ENCODE results near the gene CHST14.

The CHST14 gene

GRCh38 chr15:40429068-40429710, 41.6 kb upstream of the CHST14 start:
- CTCF ChIA-PET, result interaction anchor here (0.9 to 14.7 kb wide), 5 partner anchors 11 to 144 kb away, joined by 3 to 216 read pairs (median 4); partner anchors contain the start of genes BAHD1 and CCDC9B

DNA sequence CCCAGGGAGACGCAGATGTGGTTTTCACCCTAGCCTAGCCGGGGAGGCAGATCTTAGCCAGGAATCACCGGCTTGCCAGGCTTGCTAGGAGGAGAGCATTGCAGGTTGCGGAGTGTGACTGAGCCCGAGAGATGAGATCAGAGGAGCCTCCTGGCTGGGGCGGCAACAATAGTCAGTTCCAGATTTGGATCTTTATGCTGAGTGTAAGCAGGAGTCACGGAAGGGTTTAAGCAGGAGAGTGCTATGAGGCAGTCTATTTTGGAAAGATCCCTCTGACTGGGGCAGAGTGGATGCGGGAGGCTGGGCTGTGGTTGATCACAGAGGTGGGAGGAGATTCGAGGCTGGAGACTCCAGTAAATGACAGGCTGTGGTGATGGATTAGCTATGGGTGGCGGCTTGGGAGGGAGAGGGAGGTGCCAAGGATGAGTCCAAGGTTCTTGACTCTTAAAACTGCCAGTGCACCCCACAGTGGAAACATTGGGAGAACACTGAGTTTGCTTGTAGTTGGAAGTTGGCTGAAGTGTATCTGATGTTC, 40.4 kb upstream of the CHST14 start:
- no peak overlapping the region for H3K4me3 ChIP-seq (ENCODE audit: control insufficient read depth in 1 of 7, extremely low read depth in 1 of 7, insufficient read depth in 4 of 7, low read depth in 2 of 7, low read length in 6 of 7)
- ChIA-PET POLR2A (no interaction called here), CTCF (interaction anchor here (0.9 to 14.7 kb wide), 5 partner anchors 9 to 145 kb away, joined by 3 to 216 read pairs (median 4); partner anchors contain the start of genes BAHD1 and CCDC9B)
- H3K36me3 ChIP-seq (ENCODE audit: control insufficient read depth in 4 of 4, insufficient read depth in 4 of 4, low read length in 3 of 4), result peaks cover 0 to 4% (median 2%) of the 10 kb centered on the region in 4 experiments
- H3K27me3 ChIP-seq (replicated peaks in 2 of 5; ENCODE audit: control insufficient read depth in 4 of 5, insufficient read depth in 5 of 5, low read length in 4 of 5), result peaks cover 0 to 12% (median 11%) of the 10 kb centered on the region in 5 experiments
- H3K4me1 ChIP-seq (ENCODE audit: control extremely low read depth in 1 of 4, control insufficient read depth in 4 of 4, insufficient read depth in 4 of 4, low read length in 3 of 4), result peaks cover 0 to 5% (median 2%) of the 10 kb centered on the region in 4 experiments
- H3K9me3 ChIP-seq (ENCODE audit: control extremely low read depth in 1 of 5, control insufficient read depth in 4 of 5, insufficient read depth in 2 of 5, low read depth in 1 of 5, low read length in 4 of 5), result no peaks in the 10 kb centered on the region
- peak in 2 of 3 donors; percentile 13 to 17 for DNase-seq
- H3K27ac ChIP-seq (ENCODE audit: insufficient read depth in 1 of 2, low read depth in 1 of 2, low read length in 2 of 2, poor library complexity in 1 of 2, severe bottlenecking in 2 of 2), result no peak overlapping the region
- WGBS (ENCODE audit: insufficient coverage), result 95% methylated on average over 8 of the region's 10 CpGs

More at GRCh38 chr15:40429068-40429710, 41.6 kb upstream of the CHST14 start:
- peaks cover 0 to 2% (median 0%) of the 10 kb centered on the region in 5 experiments for H3K27me3 ChIP-seq (replicated peaks in 2 of 5; ENCODE audit: control insufficient read depth in 4 of 5, insufficient read depth in 5 of 5, low read length in 4 of 5)
- POLR2A ChIA-PET, result no interaction called here
- no peak overlapping the region for H3K4me3 ChIP-seq (ENCODE audit: control insufficient read depth in 1 of 7, extremely low read depth in 1 of 7, insufficient read depth in 4 of 7, low read depth in 2 of 7, low read length in 6 of 7)
- no peak overlapping the region for H3K27ac ChIP-seq (ENCODE audit: insufficient read depth in 1 of 2, low read depth in 1 of 2, low read length in 2 of 2, poor library complexity in 1 of 2, severe bottlenecking in 2 of 2)
- H3K36me3 ChIP-seq (ENCODE audit: control insufficient read depth in 4 of 4, insufficient read depth in 4 of 4, low read length in 3 of 4), result peaks cover 0 to 6% (median 4%) of the 10 kb centered on the region in 4 experiments
- DNase-seq, result no peak
- 100% methylated on average over 6 of the region's 10 CpGs for WGBS (ENCODE audit: insufficient coverage)
- H3K4me1 ChIP-seq (ENCODE audit: control extremely low read depth in 1 of 4, control insufficient read depth in 4 of 4, insufficient read depth in 4 of 4, low read length in 3 of 4), result no peaks in the 10 kb centered on the region
- H3K9me3 ChIP-seq (ENCODE audit: control extremely low read depth in 1 of 5, control insufficient read depth in 4 of 5, insufficient read depth in 2 of 5, low read depth in 1 of 5, low read length in 4 of 5), result no peaks in the 10 kb centered on the region

GRCh38 chr15:40435023-40435709, 35.6 kb upstream of the CHST14 start:
- H3K4me1 ChIP-seq (ENCODE audit: control extremely low read depth in 1 of 4, control insufficient read depth in 4 of 4, insufficient read depth in 4 of 4, low read length in 3 of 4), result peaks cover 0 to 35% (median 32%) of the 10 kb centered on the region in 4 experiments
- WGBS (ENCODE audit: insufficient coverage), result 44% methylated on average over 16 of the region's 20 CpGs

GRCh38 chr15:40435710-40436089, 35.1 kb upstream of the CHST14 start:
- WGBS (ENCODE audit: insufficient coverage), result 7% methylated on average over 15 of the region's 15 CpGs

More at GRCh38 chr15:40435023-40435709, 35.6 kb upstream of the CHST14 start:
- no peak for DNase-seq
- Histone ChIP-seq H3K9me3 (ENCODE audit: control extremely low read depth in 1 of 5, control insufficient read depth in 4 of 5, insufficient read depth in 2 of 5, low read depth in 1 of 5, low read length in 4 of 5) (no peaks in the 10 kb centered on the region), H3K27me3 (replicated peaks in 2 of 5; ENCODE audit: control insufficient read depth in 4 of 5, insufficient read depth in 5 of 5, low read length in 4 of 5) (peaks cover 0 to 60% (median 33%) of the 10 kb centered on the region in 5 experiments), H3K4me3 (ENCODE audit: control insufficient read depth in 1 of 7, extremely low read depth in 1 of 7, insufficient read depth in 4 of 7, low read depth in 2 of 7, low read length in 6 of 7) (peak overlapping the region in 3 of 7 experiments; percentile 64 to 73 (median 69)), H3K36me3 (ENCODE audit: control insufficient read depth in 4 of 4, insufficient read depth in 4 of 4, low read length in 3 of 4) (peaks cover 0 to 2% (median 0%) of the 10 kb centered on the region in 4 experiments), H3K27ac (ENCODE audit: insufficient read depth in 1 of 2, low read depth in 1 of 2, low read length in 2 of 2, poor library complexity in 1 of 2, severe bottlenecking in 2 of 2) (no peak overlapping the region)
- ChIA-PET POLR2A (no interaction called here), CTCF (interaction anchor here (1.0 to 2.0 kb wide), 2 partner anchors 12 to 24 kb away, joined by 3 to 11 read pairs; no protein-coding TSS in a partner anchor)

GRCh38 chr15:40436116-40436891, 34.5 kb upstream of the CHST14 start:
- CTCF ChIA-PET, result interaction anchor here (1.0 to 2.0 kb wide), 2 partner anchors 13 to 26 kb away, joined by 3 to 11 read pairs; no protein-coding TSS in a partner anchor
- POLR2A ChIA-PET, result no interaction called here
- no peaks in the 10 kb centered on the region for H3K9me3 ChIP-seq (ENCODE audit: control extremely low read depth in 1 of 5, control insufficient read depth in 4 of 5, insufficient read depth in 2 of 5, low read depth in 1 of 5, low read length in 4 of 5)
- peak in 2 of 3 donors; percentile 20 to 41 for DNase-seq
- peak overlapping the region; percentile 5 to 73 (median 48) for H3K4me3 ChIP-seq (ENCODE audit: control insufficient read depth in 1 of 7, extremely low read depth in 1 of 7, insufficient read depth in 4 of 7, low read depth in 2 of 7, low read length in 6 of 7)
- WGBS (ENCODE audit: insufficient coverage), result 0% methylated on average over 15 of the region's 39 CpGs
- peaks cover 0 to 2% (median 0%) of the 10 kb centered on the region in 4 experiments for H3K36me3 ChIP-seq (ENCODE audit: control insufficient read depth in 4 of 4, insufficient read depth in 4 of 4, low read length in 3 of 4)
- peaks cover 0 to 60% (median 31%) of the 10 kb centered on the region in 5 experiments for H3K27me3 ChIP-seq (replicated peaks in 2 of 5; ENCODE audit: control insufficient read depth in 4 of 5, insufficient read depth in 5 of 5, low read length in 4 of 5)
- peaks cover 0 to 38% (median 34%) of the 10 kb centered on the region in 4 experiments for H3K4me1 ChIP-seq (ENCODE audit: control extremely low read depth in 1 of 4, control insufficient read depth in 4 of 4, insufficient read depth in 4 of 4, low read length in 3 of 4)
- H3K27ac ChIP-seq (ENCODE audit: insufficient read depth in 1 of 2, low read depth in 1 of 2, low read length in 2 of 2, poor library complexity in 1 of 2, severe bottlenecking in 2 of 2), result no peak overlapping the region

More at GRCh38 chr15:40435710-40436089, 35.1 kb upstream of the CHST14 start:
- ChIA-PET CTCF (interaction anchor here (1.0 to 2.0 kb wide), 2 partner anchors 13 to 25 kb away, joined by 3 to 11 read pairs; no protein-coding TSS in a partner anchor), POLR2A (no interaction called here)
- peaks cover 0 to 60% (median 31%) of the 10 kb centered on the region in 5 experiments for H3K27me3 ChIP-seq (replicated peaks in 2 of 5; ENCODE audit: control insufficient read depth in 4 of 5, insufficient read depth in 5 of 5, low read length in 4 of 5)
- H3K4me3 ChIP-seq (ENCODE audit: control insufficient read depth in 1 of 7, extremely low read depth in 1 of 7, insufficient read depth in 4 of 7, low read depth in 2 of 7, low read length in 6 of 7), result peak overlapping the region in 6 of 7 experiments; percentile 21 to 73 (median 56)
- H3K4me1 ChIP-seq (ENCODE audit: control extremely low read depth in 1 of 4, control insufficient read depth in 4 of 4, insufficient read depth in 4 of 4, low read length in 3 of 4), result peaks cover 0 to 38% (median 34%) of the 10 kb centered on the region in 4 experiments
- H3K27ac ChIP-seq (ENCODE audit: insufficient read depth in 1 of 2, low read depth in 1 of 2, low read length in 2 of 2, poor library complexity in 1 of 2, severe bottlenecking in 2 of 2), result no peak overlapping the region
- DNase-seq, result peak in 2 of 3 donors; percentile 6 to 12
- H3K9me3 ChIP-seq (ENCODE audit: control extremely low read depth in 1 of 5, control insufficient read depth in 4 of 5, insufficient read depth in 2 of 5, low read depth in 1 of 5, low read length in 4 of 5), result no peaks in the 10 kb centered on the region
- H3K36me3 ChIP-seq (ENCODE audit: control insufficient read depth in 4 of 4, insufficient read depth in 4 of 4, low read length in 3 of 4), result peaks cover 0 to 2% (median 0%) of the 10 kb centered on the region in 4 experiments

DNA sequence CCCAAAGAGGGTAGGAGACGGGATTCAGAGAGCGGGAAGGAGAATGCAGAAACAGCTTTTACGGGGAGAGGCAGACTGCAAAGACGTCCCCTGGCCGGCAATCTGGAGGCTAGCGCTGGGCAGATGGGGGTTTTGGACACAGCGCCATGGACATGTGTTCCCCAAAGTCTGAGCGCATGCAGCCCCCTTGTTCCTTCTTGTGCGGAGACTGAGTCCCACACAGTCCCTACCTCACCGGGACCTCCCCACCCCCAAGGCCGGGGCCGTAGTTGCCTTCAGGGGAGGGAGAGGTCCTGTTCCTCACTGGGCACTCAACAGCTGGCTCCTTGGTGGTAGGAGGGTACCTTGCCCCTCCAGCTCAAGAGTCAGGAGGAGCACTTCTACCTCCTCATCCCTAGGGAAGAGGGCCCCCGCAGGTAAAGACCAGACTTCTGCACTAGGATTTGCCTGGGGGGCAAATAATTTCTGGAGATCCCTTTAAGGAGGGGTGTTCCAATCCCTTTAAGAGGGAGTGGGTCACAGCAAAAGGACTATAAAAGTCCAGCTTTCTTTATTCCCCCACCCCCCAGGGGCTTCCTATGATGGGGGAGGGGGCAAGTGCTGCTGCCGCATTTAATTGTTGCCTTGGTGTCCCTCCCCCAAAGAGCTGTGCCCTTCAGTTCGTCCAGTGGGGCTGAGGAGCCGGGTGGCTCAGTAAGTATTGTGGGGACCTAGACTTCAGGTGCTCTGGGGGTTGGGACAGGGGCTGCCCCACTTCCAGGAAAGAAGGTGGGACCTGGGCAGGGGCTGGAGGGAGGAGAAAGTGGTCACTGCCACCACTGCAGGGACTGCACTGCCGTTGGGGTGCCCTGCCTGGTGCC, 33.7 kb upstream of the CHST14 start:
- Histone ChIP-seq H3K36me3 (ENCODE audit: control insufficient read depth in 4 of 4, insufficient read depth in 4 of 4, low read length in 3 of 4) (no peaks in the 10 kb centered on the region), H3K4me3 (ENCODE audit: control insufficient read depth in 1 of 7, extremely low read depth in 1 of 7, insufficient read depth in 4 of 7, low read depth in 2 of 7, low read length in 6 of 7) (peak overlapping the region; percentile 5 to 73 (median 36)), H3K4me1 (ENCODE audit: control extremely low read depth in 1 of 4, control insufficient read depth in 4 of 4, insufficient read depth in 4 of 4, low read length in 3 of 4) (peaks cover 0 to 39% (median 38%) of the 10 kb centered on the region in 4 experiments), H3K27ac (ENCODE audit: insufficient read depth in 1 of 2, low read depth in 1 of 2, low read length in 2 of 2, poor library complexity in 1 of 2, severe bottlenecking in 2 of 2) (no peak overlapping the region), H3K27me3 (replicated peaks in 2 of 5; ENCODE audit: control insufficient read depth in 4 of 5, insufficient read depth in 5 of 5, low read length in 4 of 5) (peaks cover 0 to 60% (median 31%) of the 10 kb centered on the region in 5 experiments), H3K9me3 (ENCODE audit: control extremely low read depth in 1 of 5, control insufficient read depth in 4 of 5, insufficient read depth in 2 of 5, low read depth in 1 of 5, low read length in 4 of 5) (no peaks in the 10 kb centered on the region)
- ChIA-PET POLR2A (no interaction called here), CTCF (interaction anchor here (0.7 to 1.2 kb wide), 2 partner anchors 22 to 31 kb away, joined by 3 read pairs; partner anchors contain the start of gene IVD)
- DNase-seq, result no peak
- 21% methylated on average over 11 of the region's 17 CpGs for WGBS (ENCODE audit: insufficient coverage)
